WI38 (cell line): ENCODE measurements around the gene LTA4H.

Experiments used
- H3K4me3 ChIP-seq: 2 replicates; pipeline ENCODE4 v1.5.1; 2011; ENCODE audit warnings: low read depth, mild to moderate bottlenecking, control low read depth, low read length
- CTCF ChIP-seq: IDR thresholded peaks from 2 replicates; pipeline ENCODE4 v1.5.1; 2012; ENCODE audit warnings: low read depth, mild to moderate bottlenecking, control low read depth, low read length

Gene LTA4H

GRCh38 chr12:95953000-95953399 is 82.4 kb downstream of the LTA4H start:
- TF ChIP-seq CTCF = no peak
- H3K4me3 ChIP-seq = no peak overlapping the region

GRCh38 chr12:95951515-95951914 is 83.9 kb downstream of the LTA4H start:
- no peak overlapping the region for H3K4me3 ChIP-seq
- no peak for TF ChIP-seq CTCF
